GM18858 (cell line): ENCODE results near the gene CHRNE.
"Not testable (repeated sequence)": the region's sequence is repeated elsewhere in the genome, so short reads cannot be mapped to it uniquely, and the experiment has no call there.

Experiments used
- ATAC-seq: cut with Tn5 transposase; IDR thresholded peaks from one replicate; pipeline ENCODE4 v1.9.1; 2021; ENCODE audit not compliant: unreplicated experiment

Gene CHRNE

DNA sequence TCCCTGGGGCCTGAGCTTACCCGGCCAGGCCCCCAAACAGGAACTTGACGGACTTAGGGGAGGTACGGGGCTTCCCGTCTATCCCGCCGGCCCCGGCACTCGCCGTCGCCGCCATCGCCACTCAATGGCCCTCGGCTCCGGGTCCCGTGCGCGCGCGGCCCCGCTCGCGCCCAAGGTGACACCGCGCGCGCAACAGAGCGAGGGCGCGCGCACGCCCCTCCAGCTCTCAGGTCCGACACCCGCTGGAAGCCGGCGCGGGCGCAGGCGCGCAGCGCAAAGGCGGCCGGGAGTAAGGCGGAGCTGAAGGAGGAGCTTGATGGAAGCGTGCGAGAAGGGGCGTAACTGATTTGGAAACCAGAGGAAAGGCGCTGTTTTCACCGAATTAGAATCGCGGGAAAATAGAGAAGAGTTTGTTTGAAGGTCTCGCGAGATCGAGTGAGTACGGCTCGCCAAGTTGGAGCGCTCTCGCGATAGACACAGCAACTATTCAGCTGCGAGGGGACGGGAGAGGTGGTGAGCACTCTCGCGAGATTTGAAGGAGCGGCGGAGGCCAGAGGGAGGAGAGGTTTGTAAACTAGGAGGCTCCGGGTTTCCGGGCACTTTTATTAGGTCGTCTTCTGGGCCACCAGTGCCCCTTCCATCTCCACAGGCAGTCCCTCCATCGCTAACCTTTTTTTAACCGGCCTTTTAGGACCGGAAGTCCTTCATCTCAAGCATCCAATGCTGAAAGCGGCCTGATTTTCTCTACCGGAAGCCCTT lies 37.1 kb upstream of the CHRNE start, which contains the start of the genes RNF167 and SLC25A11:
Gene RNF167, plus strand, starts transcription at position 473 of the 759 bp plus-strand sequence. CDS start 642 bp downstream, outside the sequence.
Gene SLC25A11, minus strand, starts transcription at position 251 of the 759 bp plus-strand sequence. Its CDS starts 136 bp downstream, at position 115.
- peak; percentile 68 for ATAC-seq

- peak; percentile 1 for ATAC-seq
Observed at GRCh38 chr17:4939546-4939795, 36.6 kb upstream of the CHRNE start.

DNA sequence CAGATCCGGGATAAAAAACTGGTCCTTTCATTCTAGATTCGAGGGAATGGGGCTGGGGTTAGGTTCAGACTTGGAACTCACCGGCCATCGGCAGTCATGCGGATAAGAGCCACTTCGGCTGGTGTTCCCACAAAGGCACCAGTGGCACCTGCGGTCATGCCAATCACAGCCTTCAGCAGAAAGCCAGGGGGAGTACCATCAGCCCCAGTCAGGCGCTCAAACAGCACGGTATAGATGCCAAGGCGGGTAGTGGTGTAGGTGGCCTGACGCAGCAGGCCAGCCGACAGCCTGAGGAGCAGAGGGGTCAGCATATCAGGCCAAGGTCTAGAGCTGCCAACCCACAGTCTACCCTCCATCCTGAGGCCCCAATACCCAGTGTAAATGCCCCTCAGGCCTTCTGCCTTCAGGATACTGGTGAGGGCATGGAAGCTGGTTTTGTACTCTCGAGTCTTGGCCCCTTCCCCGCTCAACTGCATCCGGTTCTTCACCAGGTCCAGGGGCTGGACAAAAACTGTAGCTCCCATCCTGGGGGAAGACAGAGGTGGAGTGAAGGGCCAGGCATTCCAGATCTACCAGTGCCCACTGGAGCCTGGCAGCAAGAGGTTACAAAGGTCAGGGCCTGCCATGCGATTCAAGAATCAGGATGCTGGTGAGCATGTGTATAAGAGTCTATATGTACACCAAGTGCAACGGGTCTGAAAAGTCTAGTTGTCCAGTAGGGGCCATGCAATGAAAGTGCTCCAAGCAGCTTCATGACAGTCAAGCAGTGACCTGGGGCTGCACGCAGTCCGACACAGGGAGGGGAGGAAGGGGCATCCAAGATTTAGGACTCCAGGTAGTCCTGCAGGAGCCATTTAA lies 36.0 kb upstream of the CHRNE start:
- no peak for ATAC-seq

DNA sequence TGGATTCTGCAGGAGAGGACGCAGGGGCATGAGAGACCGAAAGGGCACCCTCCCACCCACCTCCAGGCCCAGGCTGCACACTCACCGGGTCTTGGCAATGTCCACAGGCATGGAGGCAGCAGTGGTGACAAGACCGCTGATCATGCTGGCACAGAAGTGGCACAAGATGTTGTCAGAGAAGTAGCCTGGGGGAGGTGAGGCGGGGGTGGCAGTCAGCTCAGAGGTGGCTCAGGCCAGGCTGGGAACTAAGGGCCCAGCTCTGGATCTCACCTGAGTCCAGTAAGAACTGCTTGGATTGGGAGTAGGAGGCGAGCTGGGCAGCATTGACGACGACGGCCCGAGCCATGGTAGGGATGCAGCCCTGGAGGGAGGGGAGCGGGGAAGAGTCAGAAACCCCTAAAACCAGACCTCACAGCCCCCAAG lies 35.2 kb upstream of the CHRNE start:
- ATAC-seq: no peak

- ATAC-seq: no peak
Observed at GRCh38 chr17:4937553-4937952, 34.7 kb upstream of the CHRNE start.

DNA sequence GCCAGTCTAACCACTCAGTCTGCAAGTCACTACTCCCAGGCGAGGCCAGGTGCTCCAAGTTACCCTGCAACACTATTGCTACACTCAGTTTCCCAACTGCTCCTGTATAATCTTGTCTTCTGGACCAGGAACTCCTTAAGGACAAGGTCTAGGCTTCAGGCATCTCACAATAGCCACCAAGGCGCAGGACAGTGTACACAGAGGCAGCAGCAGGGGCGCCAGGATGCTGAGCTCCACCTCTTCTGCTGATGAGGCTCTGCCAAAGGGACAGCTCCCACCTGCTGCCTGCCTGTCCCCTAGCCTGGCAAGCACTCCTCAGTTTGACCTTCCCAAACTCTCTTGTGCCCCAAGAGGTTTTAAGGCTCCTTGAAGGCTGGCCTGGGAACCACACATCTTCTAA lies 33.5 kb upstream of the CHRNE start:
- no peak for ATAC-seq

DNA sequence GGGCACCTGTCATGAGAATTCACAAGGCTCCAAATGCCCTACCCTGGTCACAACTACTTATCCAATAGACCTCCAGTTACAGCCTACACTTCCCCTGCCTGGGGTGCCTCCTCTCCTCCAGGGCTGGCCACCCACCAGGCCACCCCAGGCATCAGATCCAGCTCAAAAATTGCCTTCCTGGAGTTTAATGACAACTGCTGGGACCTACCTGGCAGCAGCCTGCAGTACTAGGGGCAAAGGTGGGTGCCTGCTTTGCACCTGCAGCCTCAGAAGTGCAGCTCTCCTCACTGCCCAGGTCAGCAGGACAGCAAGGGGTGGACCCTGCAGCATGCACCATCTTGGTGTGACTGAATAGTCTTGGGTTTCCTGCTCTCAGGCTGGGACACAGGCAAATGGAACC lies 32.8 kb upstream of the CHRNE start:
- no peak for ATAC-seq

DNA sequence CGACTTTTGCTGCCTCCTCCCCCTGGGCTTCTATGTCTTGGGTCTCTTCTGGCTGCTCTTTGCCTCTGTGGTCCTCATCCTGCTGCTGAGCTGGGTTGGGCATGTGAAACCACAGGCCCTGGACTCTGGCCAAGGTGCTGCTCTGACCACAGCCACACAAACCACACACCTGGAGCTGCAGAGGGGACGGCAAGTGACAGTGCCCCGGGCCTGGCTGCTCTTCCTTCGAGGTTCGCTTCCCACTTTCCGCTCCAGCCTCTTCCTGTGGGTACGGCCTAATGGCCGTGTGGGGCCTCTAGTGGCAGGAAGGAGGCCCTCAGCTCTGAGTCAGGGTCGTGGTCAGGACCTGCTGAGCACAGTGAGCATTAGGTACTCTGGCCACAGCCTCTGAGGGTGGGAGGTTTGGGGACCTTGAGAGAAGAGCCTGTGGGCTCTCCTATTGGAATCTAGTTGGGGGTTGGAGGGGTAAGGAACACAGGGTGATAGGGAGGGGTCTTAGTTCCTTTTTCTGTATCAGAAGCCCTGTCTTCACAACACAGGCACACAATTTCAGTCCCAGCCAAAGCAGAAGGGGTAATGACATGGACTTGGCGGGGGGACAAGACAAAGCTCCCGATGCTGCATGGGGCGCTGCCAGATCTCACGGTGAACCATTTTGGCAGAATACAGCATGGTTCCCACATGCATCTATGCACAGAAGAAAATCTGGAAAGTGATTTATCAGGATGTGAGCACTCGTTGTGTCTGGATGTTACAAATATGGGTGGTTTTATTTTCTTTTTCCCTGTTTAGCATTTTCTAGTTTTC lies 31.5 kb upstream of the CHRNE start:
- no peak for ATAC-seq

- ATAC-seq: no peak
Observed at GRCh38 chr17:4933646-4934045, 30.7 kb upstream of the CHRNE start.

GRCh38 chr17:4932756-4933155 lies 29.9 kb upstream of the CHRNE start:
- no peak for ATAC-seq

DNA sequence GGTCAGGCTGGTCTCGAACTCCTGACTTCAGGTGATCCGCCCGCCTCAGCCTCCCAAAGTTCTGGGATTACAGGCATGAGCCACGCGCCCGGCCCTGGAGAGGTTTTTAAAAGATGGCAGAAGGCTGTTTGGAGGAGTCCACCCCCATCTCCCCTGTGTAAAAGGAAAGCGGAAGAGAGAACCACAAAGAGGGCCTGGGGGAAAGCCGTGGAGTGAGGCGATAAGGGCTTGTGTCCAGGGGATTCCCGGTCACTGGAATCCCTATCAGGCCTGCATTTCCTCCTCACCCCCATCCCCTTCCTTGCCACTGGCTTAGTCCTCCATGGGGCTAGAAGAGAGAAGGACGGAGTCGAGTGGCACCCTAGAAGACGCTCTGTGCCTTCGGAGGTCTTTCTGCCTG lies 29.1 kb upstream of the CHRNE start, which contains the start of gene GP1BA:
Gene GP1BA, plus strand, starts transcription at position 315 of the 400 bp plus-strand sequence. CDS start 328 bp downstream, outside the sequence.
- no peak for ATAC-seq

- no peak for ATAC-seq
Observed at GRCh38 chr17:4928881-4929280, 26.0 kb upstream of the CHRNE start.

DNA sequence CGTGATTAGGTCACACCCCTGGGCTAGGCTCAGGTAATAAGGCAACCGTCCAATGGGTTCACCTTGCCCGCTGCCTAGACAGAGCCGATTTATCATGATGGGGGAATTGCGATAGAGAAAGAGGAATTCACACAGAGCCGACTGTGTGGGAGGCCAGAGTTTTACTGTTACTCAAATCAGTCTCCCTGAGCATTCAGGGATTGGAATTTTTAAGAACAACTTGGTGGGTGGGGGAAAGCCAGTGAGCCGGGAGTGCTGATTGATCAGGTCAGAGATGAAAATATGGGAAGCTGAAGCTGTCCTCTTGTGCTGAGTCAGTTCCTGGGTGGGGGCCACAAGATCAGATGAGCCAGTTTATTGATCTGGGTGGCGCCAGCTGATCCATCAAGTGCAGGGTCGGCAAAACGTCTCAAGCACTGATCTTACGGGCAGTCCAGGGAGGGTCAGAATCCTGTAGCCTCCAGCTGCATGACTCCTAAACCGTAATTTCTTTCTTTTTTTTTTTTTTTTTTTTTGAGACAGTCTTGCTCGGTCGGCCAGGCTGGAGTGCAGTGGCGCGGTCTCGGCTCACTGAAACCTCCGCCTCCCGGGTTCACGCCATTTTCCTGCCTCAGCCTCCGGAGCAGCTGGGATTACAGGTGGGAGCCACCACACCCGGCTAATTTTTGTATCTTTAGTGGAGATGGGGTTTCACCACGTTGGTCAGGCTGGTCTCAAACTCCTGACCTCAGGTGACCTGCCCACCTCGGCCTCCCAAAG lies 23.9 kb upstream of the CHRNE start:
- ATAC-seq: not testable (repeated sequence)

DNA sequence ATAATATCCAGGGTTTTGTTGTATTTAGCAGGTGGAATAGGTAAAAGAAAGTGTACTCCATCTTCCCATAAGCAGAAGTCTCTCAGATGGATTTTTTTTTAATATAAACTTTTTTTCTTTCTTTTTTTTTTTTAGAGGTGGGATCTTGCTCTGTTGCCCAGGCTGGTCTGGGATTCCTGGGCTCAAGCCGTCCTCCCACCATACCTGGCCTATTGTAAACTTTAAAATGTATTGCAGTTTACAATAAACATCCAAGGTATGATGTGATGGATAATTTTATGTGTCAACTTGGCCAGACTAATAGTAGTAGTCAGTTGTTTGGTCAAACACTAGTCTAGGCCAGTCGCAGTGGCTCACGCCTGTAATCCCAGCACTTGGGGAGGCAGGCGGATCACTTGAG lies 18.4 kb upstream of the CHRNE start:
- no peak for ATAC-seq

DNA sequence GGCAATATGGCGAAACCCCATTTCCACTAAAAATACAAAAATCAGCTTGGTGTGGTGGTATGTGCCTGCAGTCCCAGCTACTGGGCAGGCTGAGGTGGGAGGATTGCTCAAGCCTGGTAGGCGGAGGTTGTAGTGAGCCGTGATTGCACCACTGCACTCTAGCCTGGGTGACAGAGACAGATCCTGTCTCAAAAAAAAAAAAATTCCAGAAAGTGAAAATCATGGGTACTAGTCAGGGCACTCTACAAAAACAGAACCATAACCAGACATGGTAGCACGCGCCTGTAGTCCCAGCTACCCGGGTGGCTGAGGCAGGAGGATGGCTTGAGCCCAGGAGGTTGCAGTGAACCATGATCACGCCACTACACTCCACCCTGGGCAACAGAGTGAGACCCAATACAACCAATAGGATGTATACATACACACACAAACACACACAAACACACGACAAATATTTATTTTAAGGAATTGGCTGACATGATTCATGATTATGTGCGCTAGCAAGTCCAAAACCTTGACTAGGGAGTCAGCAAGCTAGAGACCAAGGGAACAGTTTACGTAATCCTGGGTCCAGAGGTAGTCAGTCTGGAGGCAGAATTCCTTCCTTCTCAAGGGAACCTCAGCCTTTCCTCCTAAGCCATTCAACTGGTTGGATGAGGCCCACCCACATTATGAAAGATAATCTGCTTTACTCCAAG lies 17.6 kb upstream of the CHRNE start:
- ATAC-seq: no peak

- ATAC-seq: no peak
Observed at GRCh38 chr17:4919511-4920047, 16.7 kb upstream of the CHRNE start.

DNA sequence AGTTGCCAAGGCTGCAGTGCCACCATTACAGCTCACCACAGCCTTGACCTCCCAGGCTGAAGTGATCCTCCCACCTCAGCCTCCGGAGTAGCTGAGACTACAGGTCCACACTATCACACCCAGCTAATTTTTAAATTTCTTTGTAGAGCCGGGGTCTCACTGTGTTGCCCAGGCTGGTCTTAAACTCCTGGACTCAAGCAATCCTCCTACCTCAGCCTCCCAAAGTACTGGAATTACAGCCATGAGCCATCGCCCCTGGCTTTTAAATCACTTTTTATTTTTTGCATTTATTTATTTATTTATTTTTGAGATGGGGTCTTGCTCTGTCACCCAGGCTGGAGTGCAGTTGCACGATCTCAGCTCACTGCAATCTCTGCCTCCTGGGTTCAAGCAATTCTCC lies 11.7 kb upstream of the CHRNE start:
- not testable (repeated sequence) for ATAC-seq

GRCh38 chr17:4913994-4914393 lies 11.1 kb upstream of the CHRNE start:
- ATAC-seq: no peak

DNA sequence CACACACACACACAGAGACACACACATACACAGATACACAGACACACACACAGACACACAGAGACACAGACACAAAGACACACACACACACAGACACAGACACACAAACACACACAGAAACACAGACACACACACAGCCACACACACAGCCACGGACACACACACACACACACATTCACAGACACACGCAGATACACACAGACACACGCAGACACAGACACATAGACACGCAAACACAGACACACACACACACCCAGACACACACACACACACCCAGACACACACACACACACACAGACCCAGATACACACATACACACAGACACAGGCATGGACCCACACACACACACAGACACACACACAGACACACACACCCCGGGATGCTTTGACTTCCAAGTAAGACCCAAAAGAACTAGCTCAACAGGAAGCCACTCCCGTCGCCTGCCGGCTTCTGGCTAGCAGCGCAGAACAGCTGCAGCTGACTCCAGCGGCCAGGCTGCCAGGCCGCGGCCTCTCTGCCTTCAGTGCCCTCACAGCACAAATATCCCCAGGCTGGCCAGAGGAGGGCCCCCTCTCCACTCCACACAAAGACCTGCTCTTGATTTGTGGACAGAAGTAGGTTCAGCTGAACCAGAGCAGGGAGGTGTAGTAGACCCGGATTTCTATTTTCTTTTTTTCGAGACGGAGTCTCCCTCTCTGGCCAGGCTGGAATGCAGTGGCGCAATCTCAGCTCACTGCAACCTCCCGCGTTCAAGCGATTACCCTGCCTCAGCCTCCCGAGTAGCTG lies 6.0 kb upstream of the CHRNE start:
- ATAC-seq: no peak
